GM10248 (cell line): ENCODE measurements around the gene TRIM6.

Experiments
- CTCF ChIA-PET: fragments of 300-600 bp; sonication (Branson Sonifier 250); formaldehyde crosslinking; extraction: SDS; loops from one replicate; lab custom pipeline; 2021; ENCODE audit warnings: antibody characterized with exemption; lab: Yijun Ruan, JAX
- POLR2A ChIA-PET: fragments of 350-650 bp; sonication (Branson Sonifier 250); formaldehyde crosslinking; extraction: SDS; loops from one replicate; lab custom pipeline; 2020; ENCODE audit warnings: antibody characterized with exemption; lab: Yijun Ruan, JAX
- DNase-seq: peaks from one replicate; pipeline ENCODE4 v3.0.0; 2012; ENCODE audit errors: extremely low spot score
- CTCF ChIP-seq: IDR thresholded peaks from 2 replicates; pipeline ENCODE4 v1.5.1; 2012; ENCODE audit warnings: mild to moderate bottlenecking, low read depth; ENCODE audit errors: extremely low read depth, missing control alignments, control extremely low read depth

TRIM6 gene

DNA sequence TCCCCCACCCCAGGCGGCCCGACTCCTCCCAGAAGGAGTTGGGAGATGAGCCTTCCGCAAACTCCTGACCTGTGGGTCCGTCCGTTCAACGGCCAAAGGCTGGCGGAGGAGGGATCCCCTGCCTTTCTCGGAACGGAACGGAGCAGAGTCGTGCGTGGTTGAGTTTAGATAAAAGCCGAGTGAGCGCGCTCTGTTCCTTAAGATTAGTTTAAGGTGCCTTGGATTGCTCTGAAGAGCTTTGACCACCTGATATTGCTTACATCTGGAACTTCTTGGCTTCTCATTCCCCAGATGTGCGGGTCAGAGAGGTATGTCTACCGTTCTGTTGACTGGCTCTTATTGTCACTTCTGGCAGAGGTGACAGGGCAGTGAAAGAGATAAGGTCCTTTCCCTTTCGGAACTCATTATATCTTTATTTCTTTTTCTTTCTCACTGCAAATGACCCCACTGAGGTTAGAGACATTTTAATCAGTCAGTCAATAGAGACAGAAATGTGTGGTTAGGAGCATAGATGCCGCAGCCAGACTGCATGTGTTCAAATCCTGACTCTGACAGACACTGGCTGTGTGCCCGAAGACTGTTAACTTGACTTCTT, at the start of gene TRIM6:
Gene TRIM6 (plus strand): TSS at position 31 of the 595 bp plus-strand sequence. CDS start 261 bp downstream, at position 292.
- ChIA-PET CTCF (interaction anchor here (0.9 to 2.2 kb wide), 2 partner anchors 88 to 211 kb away, joined by 3 to 6 read pairs; partner anchors contain the start of gene TRIM5), POLR2A (no interaction called here)
- DNase-seq: no peak
- no peak for TF ChIP-seq CTCF

GRCh38 chr11:5547982-5548381, 48.5 kb upstream of the TRIM6 start:
- TF ChIP-seq CTCF: no peak
- CTCF ChIA-PET: no interaction called here
- no peak for DNase-seq
- POLR2A ChIA-PET: no interaction called here

DNA sequence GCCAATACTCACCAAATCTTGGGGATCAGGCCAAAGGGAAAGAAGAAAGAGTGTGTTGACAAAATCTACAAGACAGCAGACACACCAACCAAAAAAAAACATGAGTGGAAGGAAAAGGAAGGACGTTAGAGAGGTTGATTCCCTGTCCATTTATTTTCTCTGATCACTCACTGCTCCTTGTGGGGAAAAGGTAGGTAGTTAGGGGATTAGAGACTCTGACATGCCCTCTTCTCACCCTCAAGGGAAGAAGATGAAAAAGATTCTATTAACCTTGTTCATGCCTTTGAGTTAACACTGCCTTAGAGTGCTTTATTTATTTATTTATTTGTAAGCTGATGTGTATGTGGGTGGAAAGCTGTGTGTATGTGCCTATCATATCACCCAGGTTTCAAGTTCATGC, 48.0 kb upstream of the TRIM6 start, which contains the start of gene OR52H1:
Gene OR52H1 (minus strand): TSS at position 101 of the 400 bp plus-strand sequence. CDS start 3,035 bp downstream, outside the sequence.
- no peak for TF ChIP-seq CTCF
- ChIA-PET POLR2A (no interaction called here), CTCF (no interaction called here)
- DNase-seq: no peak

GRCh38 chr11:5550440-5551095, 45.9 kb upstream of the TRIM6 start:
- POLR2A ChIA-PET: no interaction called here
- TF ChIP-seq CTCF: no peak
- CTCF ChIA-PET: interaction anchor here (1.7 kb wide), 1 partner anchor 14 kb away, joined by 3 read pairs; no protein-coding TSS in a partner anchor

GRCh38 chr11:5553343-5553742, 43.1 kb upstream of the TRIM6 start:
- no peak for DNase-seq
- TF ChIP-seq CTCF: no peak
- ChIA-PET POLR2A (no interaction called here), CTCF (no interaction called here)

More at GRCh38 chr11:5550440-5551095, 45.9 kb upstream of the TRIM6 start:
- DNase-seq: no peak

GRCh38 chr11:5556596-5557188, 39.7 kb upstream of the TRIM6 start:
- TF ChIP-seq CTCF: no peak
- CTCF ChIA-PET: interaction anchor here (1.8 kb wide), 1 partner anchor 21 kb away, joined by 4 read pairs; no protein-coding TSS in a partner anchor
- POLR2A ChIA-PET: no interaction called here

More at GRCh38 chr11:5556596-5557188, 39.7 kb upstream of the TRIM6 start:
- DNase-seq: no peak
